Endothelial cell (in vitro differentiated cells): ENCODE measurements around the gene PRELID2. TPM values are rescaled to one million over a fixed set of nuclear protein-coding genes. Genes with fewer than 3 reads are reported as not detected.

Experiments
- DNase-seq: peaks from one replicate; pipeline ENCODE4 v3.0.0; 2021; ENCODE audit warnings: low spot score
- H3K27ac Mint-ChIP-seq: one replicate; pipeline ENCODE4 v1.8.0; 2021; ENCODE audit warnings: mixed read lengths, inconsistent platforms; ENCODE audit not compliant: unreplicated experiment
- H3K27me3 Mint-ChIP-seq: one replicate; pipeline ENCODE4 v1.8.0; 2021; ENCODE audit warnings: mild to moderate bottlenecking, moderate library complexity, mixed read lengths, inconsistent platforms; ENCODE audit not compliant: unreplicated experiment
- H3K36me3 Mint-ChIP-seq: one replicate; pipeline ENCODE4 v1.8.0; 2021; ENCODE audit warnings: mild to moderate bottlenecking, low read depth, mixed read lengths, inconsistent platforms; ENCODE audit not compliant: unreplicated experiment
- H3K4me1 Mint-ChIP-seq: one replicate; pipeline ENCODE4 v1.8.0; 2021; ENCODE audit warnings: mild to moderate bottlenecking, mixed read lengths, inconsistent platforms; ENCODE audit not compliant: unreplicated experiment
- H3K4me3 Mint-ChIP-seq: one replicate; pipeline ENCODE4 v1.8.0; 2021; ENCODE audit warnings: mild to moderate bottlenecking, mixed read lengths, inconsistent platforms; ENCODE audit not compliant: unreplicated experiment
- H3K9me3 Mint-ChIP-seq: one replicate; pipeline ENCODE4 v1.8.0; 2021; ENCODE audit warnings: mixed read lengths, inconsistent platforms; ENCODE audit not compliant: unreplicated experiment
- total RNA-seq: library from RNA; stranded (reverse); fragmentation: NEBNext Ultra II Directional; extraction: Animal tissue kit (Norgen Biotek cat#: 25700); gene quantifications from one replicate; pipeline ENCODE4 v1.2.1, GENCODE V29; 2021; ENCODE audit not compliant: unreplicated experiment
- TF ChIP-seq, protein P1 (sequence below): fragments of 200-600 bp; sonication (generic); IDR thresholded peaks from one replicate; pipeline ENCODE4 v1.5.0; 2021; ENCODE audit warnings: antibody characterized with exemption; ENCODE audit not compliant: unreplicated experiment

PRELID2 gene
- total RNA-seq, 1 donor from 2014 or later, result 4.3 TPM

DNA sequence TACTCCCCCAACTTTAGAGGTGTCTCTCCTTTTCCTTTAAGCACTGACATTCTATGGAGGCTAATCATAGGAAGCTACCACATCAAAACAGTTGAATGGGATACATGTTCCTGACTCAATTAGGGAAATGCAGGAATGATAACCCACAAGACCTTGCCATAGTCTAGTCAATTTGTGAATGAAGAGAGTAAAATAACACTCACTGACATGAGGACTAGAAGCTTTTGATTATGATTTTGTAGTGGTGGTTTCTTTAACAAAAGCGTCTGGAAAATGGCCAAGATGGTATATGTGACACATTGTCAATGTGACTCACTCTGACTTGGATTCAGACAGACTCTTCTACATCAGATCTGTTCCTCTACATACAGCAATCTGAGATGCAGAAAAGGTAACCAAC lies 13.7 kb upstream of the PRELID2 start:
- Mint-ChIP-seq H3K4me3 (no peak overlapping the region), H3K9me3 (no peaks in the 10 kb centered on the region), H3K27ac (no peak overlapping the region), H3K36me3 (no peaks in the 10 kb centered on the region), H3K27me3 (peaks cover 1% of the 10 kb centered on the region), H3K4me1 (no peaks in the 10 kb centered on the region)
- TF ChIP-seq, protein P1, sequence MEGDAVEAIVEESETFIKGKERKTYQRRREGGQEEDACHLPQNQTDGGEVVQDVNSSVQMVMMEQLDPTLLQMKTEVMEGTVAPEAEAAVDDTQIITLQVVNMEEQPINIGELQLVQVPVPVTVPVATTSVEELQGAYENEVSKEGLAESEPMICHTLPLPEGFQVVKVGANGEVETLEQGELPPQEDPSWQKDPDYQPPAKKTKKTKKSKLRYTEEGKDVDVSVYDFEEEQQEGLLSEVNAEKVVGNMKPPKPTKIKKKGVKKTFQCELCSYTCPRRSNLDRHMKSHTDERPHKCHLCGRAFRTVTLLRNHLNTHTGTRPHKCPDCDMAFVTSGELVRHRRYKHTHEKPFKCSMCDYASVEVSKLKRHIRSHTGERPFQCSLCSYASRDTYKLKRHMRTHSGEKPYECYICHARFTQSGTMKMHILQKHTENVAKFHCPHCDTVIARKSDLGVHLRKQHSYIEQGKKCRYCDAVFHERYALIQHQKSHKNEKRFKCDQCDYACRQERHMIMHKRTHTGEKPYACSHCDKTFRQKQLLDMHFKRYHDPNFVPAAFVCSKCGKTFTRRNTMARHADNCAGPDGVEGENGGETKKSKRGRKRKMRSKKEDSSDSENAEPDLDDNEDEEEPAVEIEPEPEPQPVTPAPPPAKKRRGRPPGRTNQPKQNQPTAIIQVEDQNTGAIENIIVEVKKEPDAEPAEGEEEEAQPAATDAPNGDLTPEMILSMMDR, result no peak
- DNase-seq, result no peak

DNA sequence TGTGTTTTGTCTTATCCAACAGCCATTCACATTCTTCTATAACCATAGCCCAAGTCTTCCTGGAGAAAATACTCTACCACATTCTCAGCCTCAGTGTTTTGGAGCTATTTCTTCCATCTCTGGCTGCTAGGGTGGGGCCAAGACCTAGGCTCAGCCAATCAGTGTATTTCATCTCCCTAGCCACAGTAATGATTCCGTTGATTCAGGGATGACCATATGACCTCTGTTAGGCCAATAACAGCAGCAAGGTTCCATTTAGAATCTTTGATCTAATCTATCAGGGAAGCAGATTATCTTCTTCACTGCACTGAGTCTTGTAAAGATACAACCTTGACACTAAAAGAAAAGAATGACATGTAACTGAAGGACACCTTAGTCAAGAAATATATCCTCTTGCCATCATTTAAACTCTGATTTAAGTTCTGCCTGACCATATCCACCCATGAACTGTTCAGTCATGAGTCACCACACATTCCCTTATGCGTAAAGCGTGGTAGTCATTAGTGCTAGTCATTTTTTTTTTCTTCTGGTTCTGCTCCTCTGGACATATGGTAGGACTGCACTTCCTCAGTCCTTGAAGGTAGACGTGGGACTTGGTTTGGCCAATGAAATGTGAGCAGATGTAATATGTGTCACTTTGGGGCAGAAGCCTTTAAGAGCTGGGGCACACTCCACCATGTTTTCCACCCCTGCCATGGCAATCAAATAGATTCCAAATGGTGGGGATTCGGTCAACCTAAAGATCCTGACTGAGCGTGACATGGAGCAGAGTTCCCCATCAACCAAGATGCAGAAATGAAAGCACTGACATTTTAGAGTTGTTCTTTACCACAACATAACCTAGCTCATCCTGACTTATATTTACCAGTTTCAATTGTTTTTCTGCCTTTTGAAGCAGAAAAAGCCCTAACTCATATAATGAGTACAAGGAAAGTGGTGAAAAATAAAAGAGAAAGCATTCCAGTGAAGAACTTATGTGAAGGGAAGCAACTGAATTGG lies 12.7 kb upstream of the PRELID2 start:
- TF ChIP-seq, protein P1, result no peak
- DNase-seq, result no peak
- Mint-ChIP-seq H3K27me3 (peaks cover 1% of the 10 kb centered on the region), H3K4me1 (no peaks in the 10 kb centered on the region), H3K9me3 (no peaks in the 10 kb centered on the region), H3K27ac (no peak overlapping the region), H3K36me3 (no peaks in the 10 kb centered on the region), H3K4me3 (no peak overlapping the region)

DNA sequence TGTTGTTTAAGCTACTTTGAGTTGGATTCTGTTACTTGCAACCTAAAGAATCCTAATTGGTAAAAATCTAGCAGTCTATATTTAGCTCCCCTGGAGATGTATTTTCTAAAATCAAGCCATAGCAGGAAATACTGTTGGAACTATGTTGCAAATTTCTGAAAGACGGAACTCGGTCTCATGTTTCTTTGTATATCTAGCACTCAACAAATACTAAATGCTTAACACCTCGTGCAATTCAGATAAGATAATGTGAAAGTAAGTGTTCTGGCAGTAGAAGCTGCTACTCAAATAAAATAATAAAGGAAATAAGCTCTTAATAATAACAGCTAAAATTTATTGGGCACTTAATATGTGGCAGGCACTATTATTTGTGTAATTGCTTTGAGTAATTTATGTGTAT lies 10.9 kb upstream of the PRELID2 start:
- Mint-ChIP-seq H3K27me3 (peaks cover 1% of the 10 kb centered on the region), H3K9me3 (no peaks in the 10 kb centered on the region), H3K27ac (no peak overlapping the region), H3K4me1 (no peaks in the 10 kb centered on the region), H3K4me3 (no peak overlapping the region), H3K36me3 (no peaks in the 10 kb centered on the region)
- DNase-seq, result no peak
- TF ChIP-seq, protein P1, result no peak

DNA sequence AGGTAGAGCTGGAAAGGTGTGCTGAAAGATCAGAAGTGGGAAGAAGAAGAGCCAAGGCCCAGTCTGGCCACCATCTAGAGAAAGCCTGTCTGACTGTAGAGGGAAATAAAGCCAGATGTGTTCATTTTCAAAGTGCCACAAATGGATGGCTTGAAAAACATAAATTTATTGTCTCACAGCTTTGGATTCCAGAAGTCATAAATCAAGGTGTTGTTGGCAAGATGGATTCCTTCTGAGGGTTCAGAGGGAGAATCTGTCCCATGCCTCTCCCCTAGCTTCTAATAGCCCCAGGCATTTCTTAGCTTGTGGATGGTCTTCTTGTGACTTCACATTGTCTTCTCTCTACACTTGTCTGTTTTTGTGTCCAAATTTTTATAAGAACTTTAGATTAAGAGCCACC lies 6.2 kb upstream of the PRELID2 start:
- no peak overlapping the region for H3K4me3 Mint-ChIP-seq
- H3K36me3 Mint-ChIP-seq, result no peaks in the 10 kb centered on the region
- no peaks in the 10 kb centered on the region for H3K4me1 Mint-ChIP-seq
- no peaks in the 10 kb centered on the region for H3K9me3 Mint-ChIP-seq
- H3K27ac Mint-ChIP-seq, result no peak overlapping the region
- TF ChIP-seq, protein P1, result no peak
- no peak for DNase-seq
- peaks cover 3% of the 10 kb centered on the region for H3K27me3 Mint-ChIP-seq
